Thoracic aorta (tissue), 2 donors: ENCODE results near the gene NUDT17. TPM values are rescaled to one million over a fixed set of nuclear protein-coding genes. Genes with fewer than 3 reads are reported as not detected.

Source experiments
- ATAC-seq: fragments of 150-250 bp; one replicate; pipeline ENCODE4 v1.8.0; 2017; ENCODE audit warnings: low read depth; ENCODE audit not compliant: insufficient number of reproducible peaks, low FRiP score
- DNase-seq: peaks from one replicate; pipeline ENCODE4 v3.0.0-alpha.2; 2020; ENCODE audit warnings: low spot score
- H3K27ac ChIP-seq, 2 donors: fragments of 200-600 bp; sonication (generic); 1 replicate in 1 of 2; 2 replicates in 1 of 2; pipeline ENCODE4 v1.5.1; 2016; ENCODE audit warnings: mild to moderate bottlenecking in 2 of 2, moderate library complexity in 2 of 2
- H3K27me3 ChIP-seq: fragments of 200-600 bp; sonication (generic); replicated peaks from 2 replicates; pipeline ENCODE4 v1.6.0; 2016; ENCODE audit warnings: mild to moderate bottlenecking; ENCODE audit not compliant: insufficient read depth
- H3K36me3 ChIP-seq: fragments of 200-600 bp; sonication (generic); one replicate; pipeline ENCODE4 v1.5.1; 2016
- H3K4me1 ChIP-seq, 2 donors: fragments of 200-600 bp; sonication (generic); 1 replicate in 1 of 2; 2 replicates in 1 of 2; pipeline versions ENCODE4 v1.5.1 to v1.6.0; 2016; ENCODE audit warnings: low read depth in 2 of 2, mild to moderate bottlenecking in 1 of 2; ENCODE audit not compliant: control insufficient read depth in 1 of 2
- H3K4me3 ChIP-seq: fragments of 200-600 bp; sonication (generic); 2 replicates; pipeline ENCODE4 v1.5.1; 2016; ENCODE audit warnings: mild to moderate bottlenecking
- H3K9me3 ChIP-seq: fragments of 200-600 bp; sonication (generic); 2 replicates; pipeline ENCODE4 v1.5.1; 2016
- CTCF ChIP-seq: fragments of 200-600 bp; sonication (generic); IDR thresholded peaks from one replicate; pipeline ENCODE4 v1.5.1; 2019; ENCODE audit warnings: antibody characterized with exemption
- total RNA-seq, 2 donors: library from RNA; depleted of rRNA; stranded (reverse); fragments of >200 nt; gene quantifications; one replicate each; pipeline versions ENCODE4 v1.1.0 to v1.2.3, GENCODE V29; 2016

NUDT17 gene
- total RNA-seq, 2 donors from 2014 or later = 3.6 to 19.1 TPM

DNA sequence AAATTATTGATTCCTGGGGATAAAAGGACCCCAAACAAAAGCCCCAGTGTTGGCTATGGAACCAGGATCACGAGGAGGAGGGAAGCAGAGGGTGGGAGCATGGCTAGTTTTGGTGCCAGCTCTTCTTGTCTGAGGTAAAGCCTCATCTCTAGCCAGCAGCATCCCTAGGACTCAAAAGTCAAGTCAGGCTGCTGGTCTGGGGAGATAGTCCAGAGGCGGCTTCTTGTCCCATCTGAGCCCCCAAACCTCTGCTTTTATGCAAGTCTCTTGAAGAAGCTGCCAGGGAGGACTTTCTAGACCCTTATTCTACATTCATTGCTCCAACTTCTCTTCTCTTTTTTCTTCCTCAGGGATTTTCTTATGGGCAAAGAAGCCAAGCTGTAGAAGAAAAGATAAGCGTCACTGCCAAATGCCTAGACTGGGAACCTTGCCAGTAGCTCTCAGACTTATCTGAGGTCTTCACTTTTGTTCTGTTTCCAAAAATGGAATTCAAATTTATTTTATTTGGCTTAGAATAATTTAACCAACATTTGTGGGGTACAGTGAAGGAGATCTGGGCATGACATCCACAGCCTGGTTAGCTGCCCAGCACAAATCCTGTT lies 47.2 kb downstream of the NUDT17 start:
- peaks cover 22 to 43% of the 10 kb centered on the region in 2 donors for H3K4me1 ChIP-seq
- no peak for TF ChIP-seq CTCF
- no peaks in the 10 kb centered on the region for H3K9me3 ChIP-seq
- H3K36me3 ChIP-seq = peaks cover 7% of the 10 kb centered on the region
- H3K4me3 ChIP-seq = peak overlapping the region; percentile 39
- no peak for ATAC-seq
- no peak for DNase-seq
- H3K27ac ChIP-seq = peak overlapping the region; percentile 97 to 99
- no peaks in the 10 kb centered on the region for H3K27me3 ChIP-seq

DNA sequence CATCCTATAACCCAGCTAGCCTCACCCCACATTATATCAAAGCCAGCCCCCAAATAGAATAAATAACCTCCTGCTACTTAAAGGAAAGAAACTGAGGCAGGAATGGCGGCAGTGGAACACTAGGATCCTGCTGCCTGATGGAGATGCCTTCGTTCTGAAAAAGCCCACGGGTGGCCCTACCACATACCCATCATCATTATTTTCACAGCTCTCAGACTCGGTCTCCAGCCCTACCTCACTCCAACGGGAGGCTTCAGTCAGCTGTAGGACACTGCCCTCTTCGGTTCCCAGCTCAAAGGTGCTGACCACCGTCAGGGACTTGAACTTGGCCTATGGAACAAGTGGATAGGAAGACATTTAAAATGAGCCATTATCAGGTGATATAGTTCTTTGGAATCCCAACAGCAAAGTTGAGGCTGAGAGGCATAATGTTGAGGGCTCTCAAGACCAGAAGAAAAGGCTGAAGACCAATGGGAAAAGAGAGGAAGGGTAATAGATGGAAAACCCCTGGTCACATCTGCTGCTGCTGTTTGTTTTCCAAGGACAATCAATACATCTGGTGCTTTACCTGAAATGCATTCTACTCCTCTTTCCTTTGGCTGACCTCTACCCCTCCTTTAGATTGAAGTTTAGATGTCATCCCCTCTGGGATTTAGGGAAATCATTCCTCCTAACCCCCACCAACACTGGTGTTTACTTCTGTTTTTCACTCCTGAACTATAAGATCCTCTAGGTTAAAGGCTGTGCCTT lies 48.1 kb downstream of the NUDT17 start:
- DNase-seq = no peak
- H3K9me3 ChIP-seq = no peaks in the 10 kb centered on the region

GRCh38 chr1:145895471-145895870 lies 50.0 kb downstream of the NUDT17 start:
- DNase-seq (no peak), ATAC-seq (no peak)
- Histone ChIP-seq H3K27me3 (no peaks in the 10 kb centered on the region), H3K4me3 (no peak overlapping the region), H3K36me3 (peaks cover 21% of the 10 kb centered on the region), H3K9me3 (no peaks in the 10 kb centered on the region), H3K4me1 (peaks cover 22 to 32% of the 10 kb centered on the region in 2 donors), H3K27ac (no peak overlapping the region)
- no peak for TF ChIP-seq CTCF

More for the DNA sequence above, 48.1 kb downstream of the NUDT17 start:
- Histone ChIP-seq H3K27me3 (no peaks in the 10 kb centered on the region), H3K27ac (peak overlapping the region; percentile 97 to 99), H3K4me1 (peaks cover 22 to 40% of the 10 kb centered on the region in 2 donors), H3K36me3 (peaks cover 11% of the 10 kb centered on the region), H3K4me3 (no peak overlapping the region)
- TF ChIP-seq CTCF = no peak
- no peak for ATAC-seq

GRCh38 chr1:145897969-145898368 lies 52.5 kb downstream of the NUDT17 start:
- H3K27me3 ChIP-seq = no peaks in the 10 kb centered on the region
- H3K27ac ChIP-seq = no peak overlapping the region
- no peak for TF ChIP-seq CTCF
- no peak for ATAC-seq
- no peak for DNase-seq
- no peak overlapping the region for H3K4me3 ChIP-seq
- peaks cover 45% of the 10 kb centered on the region for H3K36me3 ChIP-seq
- no peaks in the 10 kb centered on the region for H3K9me3 ChIP-seq
- peaks cover 2 to 7% of the 10 kb centered on the region in 2 donors for H3K4me1 ChIP-seq

Other genes starting within 250 kb of the NUDT17 start
- 10 to 100 TPM; 13.8 to 59.2 TPM for gene GPR89A, start 237.6 kb upstream of the NUDT17 start, total RNA-seq
- 1 to 10 TPM; 1.3 to 7.4 TPM for gene PDZK1, start 138.3 kb upstream of the NUDT17 start, total RNA-seq
- gene CD160, start 126.1 kb upstream of the NUDT17 start, total RNA-seq = under 1 TPM in 1 of 2 donors, not detected in 1; 0.28 TPM
- gene RNF115, start 21.5 kb upstream of the NUDT17 start, total RNA-seq = 10 to 100 TPM; 52.7 to 60.4 TPM
- gene POLR3C, start 21.4 kb upstream of the NUDT17 start, total RNA-seq = 10 to 100 TPM; 23.4 to 42.9 TPM
- 10 to 100 TPM; 34.4 to 60.1 TPM for gene PIAS3, start 13.5 kb downstream of the NUDT17 start, total RNA-seq
- gene ANKRD35, start 40.2 kb downstream of the NUDT17 start, total RNA-seq = 10 to 100 TPM in 1 of 2 donors, 1 to 10 TPM in 1; 9.6 to 15.7 TPM
- 100 to 1,000 TPM; 156 to 267 TPM for gene ITGA10, start 64.4 kb downstream of the NUDT17 start, total RNA-seq
- 10 to 100 TPM; 21.7 to 25.3 TPM for gene PEX11B, start 73.1 kb downstream of the NUDT17 start, total RNA-seq
- 100 to 1,000 TPM in 1 of 2 donors, 10 to 100 TPM in 1; 37.8 to 151 TPM for gene RBM8A, start 81.9 kb downstream of the NUDT17 start, total RNA-seq
- 10 to 100 TPM; 45.4 to 49.5 TPM for gene LIX1L, start 112.4 kb downstream of the NUDT17 start, total RNA-seq
- gene ANKRD34A, start 118.9 kb downstream of the NUDT17 start, total RNA-seq = 1 to 10 TPM; 1.1 TPM
- gene POLR3GL, start 119.1 kb downstream of the NUDT17 start, total RNA-seq = 10 to 100 TPM; 16.9 TPM
- 100 to 1,000 TPM; 423 to 622 TPM for gene TXNIP, start 150.9 kb downstream of the NUDT17 start, total RNA-seq
- gene HJV, start 176.1 kb downstream of the NUDT17 start, total RNA-seq = not detected